ENCODE measurements around the gene AUP1.

The AUP1 gene

DNA sequence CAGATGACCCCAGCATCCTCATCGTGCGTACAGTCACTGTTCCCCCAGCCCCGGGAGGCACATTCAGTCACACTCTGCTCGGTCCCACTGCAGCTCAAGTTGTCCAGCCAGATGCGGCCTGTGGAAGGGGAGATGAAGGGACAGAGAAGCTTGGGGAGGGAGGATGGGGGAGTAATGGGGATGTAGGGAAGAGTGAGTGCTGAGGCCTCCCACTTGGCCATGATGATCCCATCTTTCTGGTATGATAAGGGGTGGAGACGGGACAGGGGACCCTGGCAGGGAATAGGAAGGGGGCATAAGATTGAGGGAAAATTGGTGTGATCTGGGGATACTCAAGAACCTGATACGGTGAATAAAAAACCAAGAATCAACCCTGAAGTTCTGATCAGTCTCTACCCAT, 20.7 kb upstream of the AUP1 start:
- TF ChIP-seq RARB (CRISPR knock-in tag; IDR thresholded peaks at IDR 0.05) (no peak), OSR1 (CRISPR knock-in tag; IDR thresholded peaks at IDR 0.05) (no peak), ZFP3 (CRISPR knock-in tag; IDR thresholded peaks at IDR 0.05) (no peak), TCF4 (CRISPR knock-in tag; IDR thresholded peaks at IDR 0.05; ENCODE audit: borderline replicate concordance) (no peak), ESRRG (CRISPR knock-in tag; IDR thresholded peaks at IDR 0.05) (no peak), ARNTL (CRISPR knock-in tag; IDR thresholded peaks at IDR 0.05; ENCODE audit: borderline replicate concordance, low read depth) (no peak), BACH2 (CRISPR knock-in tag; IDR thresholded peaks at IDR 0.05; ENCODE audit: borderline replicate concordance) (no peak), PPARA (CRISPR knock-in tag; IDR thresholded peaks at IDR 0.05; ENCODE audit: borderline replicate concordance) (no peak), ZNF565 (CRISPR knock-in tag; conservative IDR thresholded peaks at IDR 0.05; ENCODE audit: low read depth) (no peak), ZFP30 (CRISPR knock-in tag; IDR thresholded peaks at IDR 0.05) (no peak), PATZ1 (CRISPR knock-in tag; IDR thresholded peaks at IDR 0.05; ENCODE audit: borderline replicate concordance) (no peak), SNAI2 (CRISPR knock-in tag; IDR thresholded peaks at IDR 0.05) (no peak)
- TF ChIP-seq, protein P1, sequence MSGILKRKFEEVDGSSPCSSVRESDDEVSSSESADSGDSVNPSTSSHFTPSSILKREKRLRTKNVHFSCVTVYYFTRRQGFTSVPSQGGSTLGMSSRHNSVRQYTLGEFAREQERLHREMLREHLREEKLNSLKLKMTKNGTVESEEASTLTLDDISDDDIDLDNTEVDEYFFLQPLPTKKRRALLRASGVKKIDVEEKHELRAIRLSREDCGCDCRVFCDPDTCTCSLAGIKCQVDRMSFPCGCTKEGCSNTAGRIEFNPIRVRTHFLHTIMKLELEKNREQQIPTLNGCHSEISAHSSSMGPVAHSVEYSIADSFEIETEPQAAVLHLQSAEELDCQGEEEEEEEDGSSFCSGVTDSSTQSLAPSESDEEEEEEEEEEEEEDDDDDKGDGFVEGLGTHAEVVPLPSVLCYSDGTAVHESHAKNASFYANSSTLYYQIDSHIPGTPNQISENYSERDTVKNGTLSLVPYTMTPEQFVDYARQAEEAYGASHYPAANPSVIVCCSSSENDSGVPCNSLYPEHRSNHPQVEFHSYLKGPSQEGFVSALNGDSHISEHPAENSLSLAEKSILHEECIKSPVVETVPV (CRISPR knock-in tag; IDR thresholded peaks at IDR 0.05): no peak
- TF ChIP-seq, protein P2, sequence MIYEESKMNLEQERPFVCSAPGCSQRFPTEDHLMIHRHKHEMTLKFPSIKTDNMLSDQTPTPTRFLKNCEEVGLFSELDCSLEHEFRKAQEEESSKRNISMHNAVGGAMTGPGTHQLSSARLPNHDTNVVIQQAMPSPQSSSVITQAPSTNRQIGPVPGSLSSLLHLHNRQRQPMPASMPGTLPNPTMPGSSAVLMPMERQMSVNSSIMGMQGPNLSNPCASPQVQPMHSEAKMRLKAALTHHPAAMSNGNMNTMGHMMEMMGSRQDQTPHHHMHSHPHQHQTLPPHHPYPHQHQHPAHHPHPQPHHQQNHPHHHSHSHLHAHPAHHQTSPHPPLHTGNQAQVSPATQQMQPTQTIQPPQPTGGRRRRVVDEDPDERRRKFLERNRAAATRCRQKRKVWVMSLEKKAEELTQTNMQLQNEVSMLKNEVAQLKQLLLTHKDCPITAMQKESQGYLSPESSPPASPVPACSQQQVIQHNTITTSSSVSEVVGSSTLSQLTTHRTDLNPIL (CRISPR knock-in tag; IDR thresholded peaks at IDR 0.05; ENCODE audit: low read depth): no peak
- ATAC-seq: no peak

DNA sequence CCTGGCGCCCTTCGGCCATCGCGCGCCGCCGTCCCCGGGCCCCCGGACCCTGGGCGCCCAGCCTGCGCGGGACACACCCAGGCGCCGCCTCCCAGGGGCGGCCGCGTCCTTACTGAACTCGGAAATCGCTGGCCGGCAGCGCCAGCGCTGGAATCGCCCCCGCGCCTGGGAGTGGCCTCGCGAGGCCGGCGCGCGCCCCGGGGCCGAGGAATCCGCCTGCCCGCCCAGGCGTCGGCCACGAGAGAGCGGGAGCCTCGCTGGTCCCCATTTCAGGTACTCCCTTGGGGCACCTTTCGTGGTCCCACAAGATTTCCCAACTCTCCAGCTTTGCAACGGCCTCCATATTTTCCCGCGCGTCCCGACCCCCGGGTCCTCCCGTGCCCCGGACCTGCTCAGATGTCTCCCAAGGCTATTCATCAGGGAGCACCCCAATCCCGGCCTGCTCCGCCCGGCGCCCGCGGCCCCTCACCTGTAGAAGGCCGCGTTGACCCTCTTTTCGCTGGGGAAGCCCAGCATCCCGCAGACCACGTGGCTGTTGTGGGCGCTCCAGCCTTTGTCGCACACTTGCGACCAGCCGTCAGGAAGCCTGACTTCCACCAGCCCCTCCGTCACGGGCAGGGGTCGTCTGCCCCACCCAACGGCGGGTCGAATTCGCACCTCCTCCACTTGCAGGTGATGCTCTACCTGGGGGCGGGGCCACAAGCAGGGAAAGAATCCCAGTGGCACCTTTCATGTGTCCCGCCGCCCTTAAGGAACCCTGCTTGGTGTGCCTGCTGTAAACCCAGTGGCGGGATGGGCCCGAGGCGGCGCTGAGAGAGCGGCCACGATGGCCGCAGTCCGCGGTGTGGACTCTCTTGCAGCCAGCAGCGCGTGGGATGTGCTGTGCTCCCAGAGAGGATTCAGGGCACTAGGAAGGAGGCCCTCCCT, 19.7 kb upstream of the AUP1 start:
- ATAC-seq: peak; percentile 64
- TF ChIP-seq ZNF565 (CRISPR knock-in tag; conservative IDR thresholded peaks at IDR 0.05; ENCODE audit: low read depth) (no peak), PPARA (CRISPR knock-in tag; IDR thresholded peaks at IDR 0.05; ENCODE audit: borderline replicate concordance) (no peak), SNAI2 (CRISPR knock-in tag; IDR thresholded peaks at IDR 0.05) (no peak), PATZ1 (CRISPR knock-in tag; IDR thresholded peaks at IDR 0.05; ENCODE audit: borderline replicate concordance) (no peak), TCF4 (CRISPR knock-in tag; IDR thresholded peaks at IDR 0.05; ENCODE audit: borderline replicate concordance) (no peak), ZFP3 (CRISPR knock-in tag; IDR thresholded peaks at IDR 0.05) (no peak)
- TF ChIP-seq, protein P2 (CRISPR knock-in tag; IDR thresholded peaks at IDR 0.05; ENCODE audit: low read depth): no peak

DNA sequence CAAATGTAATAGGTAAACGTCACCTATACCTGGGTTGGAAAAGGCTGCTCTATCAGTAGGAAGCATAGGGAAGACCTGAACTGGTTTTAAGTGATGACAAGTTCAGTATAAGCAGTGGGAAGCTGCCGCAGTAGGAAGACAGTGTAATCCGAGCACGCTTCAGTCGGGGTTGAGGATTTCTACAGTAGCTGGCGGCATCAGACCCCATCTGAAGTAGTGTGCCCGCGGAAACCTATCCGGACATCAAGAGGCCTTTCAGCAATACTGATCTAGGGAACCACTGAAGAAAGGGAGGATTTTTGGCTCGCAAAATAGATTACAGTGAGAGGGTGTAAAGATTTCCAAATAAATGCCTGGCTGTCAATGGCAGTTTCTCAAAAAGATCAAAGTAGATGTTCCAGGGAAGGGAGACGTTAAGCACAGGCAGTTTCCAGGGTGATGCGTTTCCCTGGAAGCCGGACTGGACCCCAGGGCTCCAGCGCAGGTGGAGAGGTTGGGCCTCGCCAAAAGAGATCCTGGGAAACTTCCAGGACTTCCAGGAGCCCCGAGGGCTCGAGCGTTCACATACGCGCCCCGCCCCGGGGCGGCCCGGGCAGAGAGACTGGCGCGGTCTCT, 18.9 kb upstream of the AUP1 start:
- no peak for ATAC-seq
- no peak for TF ChIP-seq GLIS3 (CRISPR knock-in tag; IDR thresholded peaks at IDR 0.05)
- TF ChIP-seq ZNF70 (CRISPR knock-in tag; IDR thresholded peaks at IDR 0.05): no peak
- TF ChIP-seq ESRRG (CRISPR knock-in tag; IDR thresholded peaks at IDR 0.05): no peak
- no peak for TF ChIP-seq ZNF565 (CRISPR knock-in tag; conservative IDR thresholded peaks at IDR 0.05; ENCODE audit: low read depth)
- TF ChIP-seq, protein P1 (CRISPR knock-in tag; IDR thresholded peaks at IDR 0.05): no peak
- no peak for TF ChIP-seq ISL1 (CRISPR knock-in tag; IDR thresholded peaks at IDR 0.05)
- TF ChIP-seq PPARA (CRISPR knock-in tag; IDR thresholded peaks at IDR 0.05; ENCODE audit: borderline replicate concordance): no peak
- TF ChIP-seq, protein P3, sequence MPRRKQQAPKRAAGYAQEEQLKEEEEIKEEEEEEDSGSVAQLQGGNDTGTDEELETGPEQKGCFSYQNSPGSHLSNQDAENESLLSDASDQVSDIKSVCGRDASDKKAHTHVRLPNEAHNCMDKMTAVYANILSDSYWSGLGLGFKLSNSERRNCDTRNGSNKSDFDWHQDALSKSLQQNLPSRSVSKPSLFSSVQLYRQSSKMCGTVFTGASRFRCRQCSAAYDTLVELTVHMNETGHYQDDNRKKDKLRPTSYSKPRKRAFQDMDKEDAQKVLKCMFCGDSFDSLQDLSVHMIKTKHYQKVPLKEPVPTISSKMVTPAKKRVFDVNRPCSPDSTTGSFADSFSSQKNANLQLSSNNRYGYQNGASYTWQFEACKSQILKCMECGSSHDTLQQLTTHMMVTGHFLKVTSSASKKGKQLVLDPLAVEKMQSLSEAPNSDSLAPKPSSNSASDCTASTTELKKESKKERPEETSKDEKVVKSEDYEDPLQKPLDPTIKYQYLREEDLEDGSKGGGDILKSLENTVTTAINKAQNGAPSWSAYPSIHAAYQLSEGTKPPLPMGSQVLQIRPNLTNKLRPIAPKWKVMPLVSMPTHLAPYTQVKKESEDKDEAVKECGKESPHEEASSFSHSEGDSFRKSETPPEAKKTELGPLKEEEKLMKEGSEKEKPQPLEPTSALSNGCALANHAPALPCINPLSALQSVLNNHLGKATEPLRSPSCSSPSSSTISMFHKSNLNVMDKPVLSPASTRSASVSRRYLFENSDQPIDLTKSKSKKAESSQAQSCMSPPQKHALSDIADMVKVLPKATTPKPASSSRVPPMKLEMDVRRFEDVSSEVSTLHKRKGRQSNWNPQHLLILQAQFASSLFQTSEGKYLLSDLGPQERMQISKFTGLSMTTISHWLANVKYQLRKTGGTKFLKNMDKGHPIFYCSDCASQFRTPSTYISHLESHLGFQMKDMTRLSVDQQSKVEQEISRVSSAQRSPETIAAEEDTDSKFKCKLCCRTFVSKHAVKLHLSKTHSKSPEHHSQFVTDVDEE (CRISPR knock-in tag; IDR thresholded peaks at IDR 0.05): no peak
- no peak for TF ChIP-seq BACH2 (CRISPR knock-in tag; IDR thresholded peaks at IDR 0.05; ENCODE audit: borderline replicate concordance)
- TF ChIP-seq ZC3H10 (CRISPR knock-in tag; IDR thresholded peaks at IDR 0.05): no peak
- TF ChIP-seq SNAI2 (CRISPR knock-in tag; IDR thresholded peaks at IDR 0.05): no peak
- TF ChIP-seq ZNF8 (CRISPR knock-in tag; IDR thresholded peaks at IDR 0.05): no peak
- TF ChIP-seq TCF4 (CRISPR knock-in tag; IDR thresholded peaks at IDR 0.05; ENCODE audit: borderline replicate concordance): no peak
- no peak for TF ChIP-seq RARB (CRISPR knock-in tag; IDR thresholded peaks at IDR 0.05)
- no peak for TF ChIP-seq CSDC2 (CRISPR knock-in tag; IDR thresholded peaks at IDR 0.05)

Measured in SK-N-SH treated with all-trans-retinoic acid at 6 μM for 48 hours (cell line).